ENCODE results near the gene BBC3.

BBC3 gene

DNA sequence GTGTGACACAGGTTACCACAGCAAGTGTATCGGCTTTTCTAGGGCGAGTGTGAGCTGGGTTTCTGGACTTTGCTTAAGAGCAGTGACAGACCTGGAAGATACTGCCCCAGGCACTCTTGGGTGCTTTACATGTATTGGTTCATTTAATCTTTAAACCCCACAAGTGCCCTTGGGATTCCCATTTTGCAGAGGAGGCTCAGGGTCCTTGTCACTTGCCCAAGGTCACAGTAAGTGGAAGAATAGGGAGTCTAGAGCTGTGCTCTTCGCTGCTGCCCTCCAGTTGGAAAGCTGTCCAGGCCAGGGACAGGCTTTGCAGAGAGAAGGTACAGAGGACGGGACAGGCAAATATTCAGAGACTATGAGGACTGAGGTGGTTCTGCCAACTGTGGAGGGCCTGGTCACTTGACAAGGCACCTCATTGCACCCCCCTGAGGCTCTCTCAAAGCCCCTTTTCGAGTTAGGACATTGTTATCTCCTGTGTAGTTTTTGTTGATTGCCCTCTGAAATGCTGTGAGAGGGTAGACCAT lies 42.4 kb downstream of the BBC3 start:
- no peak for DNase-seq

DNA sequence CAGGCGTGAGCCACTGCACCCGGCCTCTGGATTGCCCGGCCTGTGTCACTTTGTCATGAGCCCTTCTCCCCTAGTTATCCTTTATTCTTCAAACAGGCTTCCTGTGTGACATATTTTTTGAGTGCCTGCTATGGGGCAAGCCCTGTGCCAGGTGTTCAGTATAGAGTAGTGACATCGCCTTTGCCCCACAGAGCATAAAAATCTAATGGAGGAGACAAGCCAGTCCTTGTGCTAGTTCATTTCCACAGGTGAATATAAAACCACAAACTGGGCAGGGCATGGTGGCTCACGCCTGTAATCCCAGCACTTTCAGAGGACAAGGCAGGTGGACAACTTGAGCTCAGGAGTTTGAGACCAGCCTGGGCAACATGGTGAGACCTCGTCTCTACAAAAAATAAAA lies 43.2 kb downstream of the BBC3 start:
- no peak for DNase-seq

DNA sequence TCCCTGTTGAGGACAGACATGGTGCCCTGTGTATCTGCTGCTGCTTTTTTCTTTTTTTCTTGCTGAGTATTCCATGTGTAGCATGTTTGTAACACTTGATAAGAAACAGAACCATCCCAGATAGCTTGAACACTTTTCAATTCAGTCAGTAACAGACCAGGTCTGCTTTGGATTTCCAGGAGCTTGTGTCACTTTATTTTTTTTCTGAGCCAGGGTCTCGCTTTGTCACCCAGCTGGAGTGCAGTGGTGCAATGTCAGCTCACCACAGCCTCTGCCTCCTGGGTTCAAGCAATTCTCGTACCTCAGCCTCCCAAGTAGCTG lies 43.7 kb downstream of the BBC3 start:
- DNase-seq = no peak

DNA sequence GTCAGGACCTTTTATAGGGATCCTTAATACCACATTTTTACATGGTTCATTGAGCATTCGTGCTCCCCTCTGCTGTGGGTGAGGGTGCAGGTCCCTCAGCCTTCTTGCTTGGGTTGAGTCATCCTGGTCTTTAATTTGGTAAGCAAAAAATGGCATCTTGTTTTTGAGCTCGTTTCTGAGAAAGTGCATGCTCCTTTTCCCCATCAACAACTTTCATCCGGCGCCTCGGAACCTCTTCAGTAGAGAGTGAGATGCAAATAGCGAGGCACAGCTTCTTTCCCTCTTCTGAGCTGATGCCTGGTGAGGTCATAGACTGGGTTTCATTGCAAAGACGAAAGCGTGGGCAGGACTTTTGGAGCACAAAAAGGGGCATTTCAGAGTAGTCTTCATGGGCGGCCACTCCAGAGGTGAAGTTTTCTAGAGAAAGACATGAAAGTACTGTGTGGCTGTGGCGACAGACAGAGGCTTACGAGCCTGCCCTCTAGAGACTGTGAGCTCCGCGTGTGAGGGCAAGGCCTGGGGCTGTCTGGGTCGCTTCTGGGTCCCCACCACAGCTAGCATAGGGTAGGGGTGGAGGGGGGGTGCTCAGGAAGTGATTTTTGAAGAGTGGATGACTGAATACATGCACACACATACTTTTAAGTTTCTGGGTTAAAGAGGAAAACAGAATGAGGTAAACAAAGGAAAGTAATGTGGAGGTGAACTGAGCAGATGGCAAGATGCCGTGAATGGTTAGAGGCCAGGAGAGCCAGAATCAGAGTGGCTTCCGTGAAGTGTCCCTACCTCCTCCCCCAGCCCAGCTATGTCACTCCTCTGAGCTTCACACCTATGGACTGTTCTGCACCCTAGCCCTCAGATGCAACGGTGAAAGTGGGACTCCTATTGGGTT lies 44.3 kb downstream of the BBC3 start:
- no peak for DNase-seq

DNA sequence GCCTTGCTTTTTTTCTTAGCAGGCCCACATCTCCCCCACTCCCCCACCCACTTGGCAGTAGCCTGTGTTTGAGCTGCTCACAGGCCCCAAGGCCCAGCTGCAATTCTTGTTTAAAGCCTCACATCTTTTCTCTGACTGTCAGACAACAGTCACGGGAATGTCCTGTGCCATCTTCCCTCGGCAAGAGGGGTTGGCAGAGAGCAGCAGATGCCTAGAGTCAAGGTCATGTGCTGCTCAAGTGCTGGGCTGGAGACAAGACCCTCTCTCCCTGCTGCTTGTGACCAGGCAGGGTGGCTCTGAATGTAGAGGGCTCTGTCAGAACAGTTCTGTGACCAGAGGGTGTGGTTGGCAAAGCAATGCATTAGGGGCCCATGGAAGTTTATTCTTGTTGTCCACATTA lies 47.4 kb downstream of the BBC3 start:
- DNase-seq = no peak

DNA sequence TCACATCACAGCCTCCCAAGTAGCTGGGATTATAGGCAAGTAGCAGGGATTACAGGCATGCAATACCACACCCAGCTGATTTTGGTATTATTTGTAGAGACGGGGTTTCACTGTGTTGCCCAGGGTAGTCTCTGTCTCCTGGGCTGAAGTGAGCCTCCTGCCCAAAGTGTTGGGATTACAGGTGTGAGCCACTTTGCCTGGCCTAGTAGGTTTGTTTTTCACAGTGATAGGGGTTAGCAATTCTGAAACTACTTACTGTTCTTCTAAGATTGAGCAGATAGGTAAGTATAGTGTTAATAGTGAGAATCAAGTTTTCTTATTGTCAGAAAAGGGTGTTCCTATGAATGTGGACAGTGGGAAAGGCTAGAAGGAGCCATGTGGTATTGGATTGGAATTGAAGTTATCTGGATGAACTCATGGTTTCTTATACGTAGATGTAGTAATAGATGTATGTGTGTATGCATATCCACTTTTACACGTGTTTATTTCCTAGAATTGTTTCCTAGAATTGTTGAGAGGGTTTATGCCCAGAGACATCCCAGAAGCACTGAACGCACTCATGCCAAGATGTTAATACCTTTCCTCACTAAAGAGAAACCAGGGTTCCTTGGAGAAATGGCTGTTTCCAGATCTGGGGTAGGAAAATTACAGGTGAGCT lies 51.2 kb downstream of the BBC3 start:
- DNase-seq = no peak

DNA sequence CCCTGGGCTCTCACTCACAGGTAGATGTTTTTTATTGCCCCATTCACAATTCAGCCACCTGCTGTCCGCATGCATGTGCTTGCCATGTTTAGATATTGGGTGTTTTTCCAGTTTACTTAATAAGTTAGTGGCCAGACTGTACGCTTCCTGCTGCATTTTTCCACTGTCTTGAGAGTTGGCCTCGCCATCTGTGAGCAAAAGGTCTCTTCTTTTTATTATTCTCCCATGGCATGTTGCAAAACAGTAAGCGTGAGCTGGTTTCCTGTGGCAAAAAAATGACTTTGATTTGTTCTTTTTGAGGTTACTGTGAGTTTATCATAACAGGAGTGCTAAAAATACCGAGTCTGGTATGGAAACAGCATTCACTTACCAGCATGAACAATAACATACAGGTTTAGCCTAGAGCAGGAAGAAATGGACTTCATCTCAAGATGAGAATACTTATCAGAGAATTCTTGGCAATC lies 54.3 kb downstream of the BBC3 start:
- no peak for DNase-seq

DNA sequence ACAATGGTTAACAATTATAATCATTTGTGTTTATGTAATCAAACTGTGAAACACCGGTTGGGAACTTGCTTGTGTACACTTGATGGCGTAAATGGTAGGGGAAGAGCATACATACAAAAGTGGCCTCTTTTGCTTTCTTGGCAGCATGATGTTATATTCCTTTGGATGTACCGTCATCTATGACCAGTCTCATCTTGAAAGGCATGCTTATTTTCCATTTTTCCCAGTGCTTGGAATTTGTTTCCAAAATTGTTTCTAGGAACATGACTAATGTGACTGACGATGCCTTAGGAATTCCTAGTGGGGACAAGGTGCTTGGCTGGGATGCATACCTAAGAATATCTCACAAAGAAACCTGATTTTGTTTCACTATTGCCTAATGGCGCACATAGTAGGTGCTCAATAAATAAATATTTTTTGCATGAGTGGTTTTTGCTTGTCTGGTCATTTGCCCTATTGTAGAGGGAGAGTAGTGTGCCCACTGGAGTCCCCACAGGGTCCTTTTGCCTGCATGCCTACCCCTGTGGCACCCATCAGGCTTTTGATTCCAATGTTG lies 54.9 kb downstream of the BBC3 start:
- no peak for DNase-seq

DNA sequence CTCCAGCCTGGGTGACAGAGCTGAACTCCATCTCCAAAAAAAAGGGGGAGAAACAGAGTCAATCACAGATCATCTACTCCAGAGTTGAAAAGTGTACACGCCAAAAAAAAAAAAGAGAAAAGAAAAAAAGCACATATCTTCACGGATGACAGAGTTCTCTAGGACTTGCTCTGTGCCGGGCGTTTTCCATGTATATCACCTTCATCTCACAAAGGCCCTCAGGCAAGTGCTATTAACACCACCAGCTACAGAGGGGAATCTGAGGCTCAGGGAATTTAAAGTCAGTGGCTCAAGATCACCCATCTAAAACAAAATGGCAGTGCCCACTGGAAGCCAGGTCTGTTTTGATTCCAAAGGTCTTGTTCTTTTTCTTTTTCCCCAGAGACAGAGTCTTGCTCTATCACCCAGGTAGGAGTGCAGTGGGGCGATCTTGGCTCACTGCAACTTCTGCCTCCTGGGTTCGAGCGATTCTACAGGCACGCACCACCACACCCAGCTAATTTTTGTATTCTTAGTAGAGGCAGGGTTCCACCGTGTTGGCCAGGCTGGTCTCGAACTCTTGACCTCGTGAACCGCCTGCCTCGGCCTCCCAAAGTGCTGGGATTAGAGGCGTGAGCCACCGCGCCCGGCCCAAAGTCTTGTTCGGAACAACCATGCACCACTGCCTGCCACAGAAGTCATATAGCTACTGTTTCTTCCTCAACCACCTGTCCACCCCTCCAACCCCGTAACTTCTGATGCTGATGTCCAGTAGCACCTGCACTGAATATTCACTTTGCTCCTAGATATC lies 58.1 kb downstream of the BBC3 start:
- no peak for DNase-seq

All from NK-92 treated with Interleukin-12 subunit alpha and Interleukin-12 subunit beta, amount 100 ng/mL, for 24 hours (cell line).